Natural killer cell (primary cell): Measurements from ENCODE around the gene TOLLIP. TPM values are rescaled to one million over a fixed set of nuclear protein-coding genes. Genes with fewer than 3 reads are reported as not detected.

ENCODE experiments used
- ATAC-seq, 3 donors: fragments of 150-1000 bp in 2 of 3; fragments of 200-7000 bp in 1 of 3; cut with Tn5 transposase; 1 replicate in 1 of 3; 2 replicates in 2 of 3; pipeline ENCODE4 v1.10.0; 2021; ENCODE audit warnings: mild to moderate bottlenecking in 2 of 3, moderate library complexity in 2 of 3
- DNase-seq, 2 donors: peaks; one replicate each; pipeline versions ENCODE4 v3.0.0 to v3.0.0-alpha.2; 2013 to 2021; ENCODE audit warnings: mixed read lengths in 1 of 2
- H3K27ac ChIP-seq: one replicate; pipeline ENCODE4 v1.5.1; 2013; ENCODE audit warnings: mild to moderate bottlenecking, low read length
- H3K27me3 ChIP-seq: one replicate; pipeline ENCODE4 v1.6.1; 2013; ENCODE audit warnings: low read length; ENCODE audit not compliant: control insufficient read depth, insufficient read depth
- H3K36me3 ChIP-seq: one replicate; pipeline ENCODE4 v1.6.1; 2013; ENCODE audit warnings: low read length; ENCODE audit not compliant: control insufficient read depth, insufficient read depth
- H3K4me1 ChIP-seq: one replicate; pipeline ENCODE4 v1.6.1; 2013; ENCODE audit warnings: low read length; ENCODE audit not compliant: control insufficient read depth, insufficient read depth
- H3K4me3 ChIP-seq: one replicate; pipeline ENCODE4 v1.5.1; 2013; ENCODE audit warnings: low read length
- H3K9me3 ChIP-seq: one replicate; pipeline ENCODE4 v1.6.1; 2013; ENCODE audit warnings: low read length; ENCODE audit not compliant: control insufficient read depth, insufficient read depth
- H3K27ac Mint-ChIP-seq, 2 donors: one replicate each; pipeline ENCODE4 v1.8.0; 2022; ENCODE audit warnings: mild to moderate bottlenecking in 2 of 2, mixed read lengths in 2 of 2, moderate library complexity in 1 of 2
- H3K27me3 Mint-ChIP-seq, 2 donors: one replicate each; pipeline ENCODE4 v1.8.0; 2022; ENCODE audit warnings: low read depth in 2 of 2, mixed read lengths in 2 of 2
- H3K36me3 Mint-ChIP-seq: one replicate; pipeline ENCODE4 v1.8.0; 2022; ENCODE audit warnings: mixed read lengths
- H3K4me1 Mint-ChIP-seq, 2 donors: one replicate each; pipeline ENCODE4 v1.8.0; 2022; ENCODE audit warnings: mixed read lengths in 2 of 2
- H3K4me3 Mint-ChIP-seq: one replicate; pipeline ENCODE4 v1.8.0; 2022; ENCODE audit warnings: mild to moderate bottlenecking, moderate library complexity, mixed read lengths
- H3K9me3 Mint-ChIP-seq, 2 donors: one replicate each; pipeline ENCODE4 v1.8.0; 2022; ENCODE audit warnings: mixed read lengths in 2 of 2
- CTCF ChIP-seq: fragments of 200-600 bp; IDR thresholded peaks from one replicate; pipeline ENCODE4 v1.8.0; 2022; ENCODE audit warnings: antibody characterized with exemption
- WGBS: methylation state at CpG from one replicate; pipeline ENCODE4 v1.1.7; 2013; ENCODE audit warnings: missing lambda C conversion rate; ENCODE audit not compliant: insufficient coverage; 5-methylcytosine and 5-hydroxymethylcytosine counted together
- intact Hi-C: fragments of 100-400 bp; cut with micrococcal nuclease; formaldehyde crosslinking; loops from one replicate; pipeline ENCODE4 v1.14.2; 2022
- total RNA-seq, 4 donors: library from RNA; stranded (reverse); fragments of 120-200 nt in 1 of 4; gene quantifications; one replicate each; pipeline versions ENCODE4 v1.2.3 to v1.2.4, GENCODE V29; 2013 to 2022

The TOLLIP gene
- total RNA-seq, 3 donors from 2014 or later (not counting 1 experiment from before 2014, with no cell fraction given), result 49.3 to 61.8 (median 54.8) TPM

- Histone ChIP-seq H3K9me3 (no peaks in the 10 kb centered on the region), H3K36me3 (no peaks in the 10 kb centered on the region), H3K4me3 (no peak overlapping the region), H3K27ac (no peak overlapping the region), H3K27me3 (no peaks in the 10 kb centered on the region), H3K4me1 (peaks cover 8% of the 10 kb centered on the region)
- TF ChIP-seq CTCF, result no peak
- no peaks in the 10 kb centered on the region for H3K27me3 Mint-ChIP-seq
- no peak overlapping the region for H3K4me3 Mint-ChIP-seq
- DNase-seq (no peak), ATAC-seq (no peak)
- WGBS, result 79% methylated on average over 10 of the region's 10 CpGs
- H3K9me3 Mint-ChIP-seq, result no peaks in the 10 kb centered on the region
- peaks cover 0 to 10% of the 10 kb centered on the region in 2 donors for H3K4me1 Mint-ChIP-seq
- intact Hi-C loops, result no loop called here
- no peaks in the 10 kb centered on the region for H3K36me3 Mint-ChIP-seq
- no peak overlapping the region for H3K27ac Mint-ChIP-seq
Measured at GRCh38 chr11:1237851-1238250, 71.6 kb downstream of the TOLLIP start.

- 92% methylated on average over 13 of the region's 13 CpGs for WGBS
- Histone ChIP-seq H3K4me3 (no peak overlapping the region), H3K27me3 (no peaks in the 10 kb centered on the region), H3K9me3 (no peaks in the 10 kb centered on the region), H3K36me3 (no peaks in the 10 kb centered on the region), H3K27ac (no peak overlapping the region), H3K4me1 (peaks cover 3% of the 10 kb centered on the region)
- DNase-seq (no peak), ATAC-seq (no peak)
- H3K4me3 Mint-ChIP-seq, result no peak overlapping the region
- no peaks in the 10 kb centered on the region for H3K27me3 Mint-ChIP-seq
- H3K27ac Mint-ChIP-seq, result no peak overlapping the region
- no peaks in the 10 kb centered on the region for H3K9me3 Mint-ChIP-seq
- TF ChIP-seq CTCF, result no peak
- intact Hi-C loops, result no loop called here
- H3K36me3 Mint-ChIP-seq, result no peaks in the 10 kb centered on the region
- peaks cover 0 to 4% of the 10 kb centered on the region in 2 donors for H3K4me1 Mint-ChIP-seq
Measured at GRCh38 chr11:1237128-1237580, 72.3 kb downstream of the TOLLIP start.

GRCh38 chr11:1236316-1237127 lies 72.9 kb downstream of the TOLLIP start:
- H3K9me3 Mint-ChIP-seq, result no peaks in the 10 kb centered on the region
- Histone ChIP-seq H3K27ac (no peak overlapping the region), H3K27me3 (no peaks in the 10 kb centered on the region), H3K4me1 (no peaks in the 10 kb centered on the region), H3K4me3 (no peak overlapping the region), H3K36me3 (no peaks in the 10 kb centered on the region), H3K9me3 (no peaks in the 10 kb centered on the region)
- no peak for TF ChIP-seq CTCF
- H3K4me1 Mint-ChIP-seq, result no peaks in the 10 kb centered on the region
- DNase-seq, result no peak
- ATAC-seq, result no peak
- no peaks in the 10 kb centered on the region for H3K27me3 Mint-ChIP-seq
- no peak overlapping the region for H3K27ac Mint-ChIP-seq
- 89% methylated on average over 37 of the region's 37 CpGs for WGBS
- intact Hi-C loops, result no loop called here
- H3K4me3 Mint-ChIP-seq, result no peak overlapping the region
- no peaks in the 10 kb centered on the region for H3K36me3 Mint-ChIP-seq
